ENCODE results near the gene TRIM28.

Gene TRIM28

GRCh38 chr19:58555920-58556621, 12.2 kb downstream of the TRIM28 start:
- Histone ChIP-seq H3K4me1 (ENCODE audit: insufficient read depth, low read length) (peaks cover 75% of the 10 kb centered on the region), H3K27me3 (ENCODE audit: insufficient read depth, low read length, poor library complexity) (no peaks in the 10 kb centered on the region), H3K4me3 (ENCODE audit: low read depth in 1 of 2, low read length in 2 of 2) (peak overlapping the region in 1 of 2 experiments; percentile 22; a peak in 1 of 4 replicates), H3K4me2 (ENCODE audit: insufficient read depth, low read length) (peak overlapping the region; percentile 93), H3K79me2 (ENCODE audit: insufficient read depth, low read length) (peaks cover 82% of the 10 kb centered on the region), H3K9ac (ENCODE audit: low read depth, low read length) (peak overlapping the region; percentile 96), H3K27ac (ENCODE audit: low read length) (no peak overlapping the region), H2AFZ (ENCODE audit: low read depth, low read length) (no peak overlapping the region), H3K9me3 (ENCODE audit: insufficient read depth, low read length, severe bottlenecking) (no peaks in the 10 kb centered on the region), H3K36me3 (ENCODE audit: insufficient read depth, low read length) (peaks cover 38% of the 10 kb centered on the region), H4K20me1 (ENCODE audit: insufficient read depth, low read length) (peaks cover 46% of the 10 kb centered on the region)
- DNase-seq (no peak), ATAC-seq (ENCODE audit: insufficient read depth, low read depth) (no peak)
- TF ChIP-seq CTCF (IDR thresholded peaks at IDR 0.05; ENCODE audit: borderline replicate concordance, extremely low read depth, low read length, poor library complexity, severe bottlenecking), result no peak
- TF ChIP-seq EZH2 (IDR thresholded peaks at IDR 0.05; ENCODE audit: borderline replicate concordance, low read depth, low read length, severe bottlenecking), result no peak

- H3K36me3 ChIP-seq (ENCODE audit: insufficient read depth, low read length), result peaks cover 36% of the 10 kb centered on the region
- H3K4me1 ChIP-seq (ENCODE audit: insufficient read depth, low read length), result peaks cover 70% of the 10 kb centered on the region
- H3K27me3 ChIP-seq (ENCODE audit: insufficient read depth, low read length, poor library complexity), result no peaks in the 10 kb centered on the region
- DNase-seq (no peak), ATAC-seq (ENCODE audit: insufficient read depth, low read depth) (no peak)
- H4K20me1 ChIP-seq (ENCODE audit: insufficient read depth, low read length), result peaks cover 40% of the 10 kb centered on the region
- H3K4me3 ChIP-seq (ENCODE audit: low read depth in 1 of 2, low read length in 2 of 2), result peak overlapping the region in 1 of 2 experiments; percentile 81; a peak in 3 of 4 replicates
- no peaks in the 10 kb centered on the region for H3K9me3 ChIP-seq (ENCODE audit: insufficient read depth, low read length, severe bottlenecking)
- peak overlapping the region; percentile 63 for H3K27ac ChIP-seq (ENCODE audit: low read length)
- H3K9ac ChIP-seq (ENCODE audit: low read depth, low read length), result peak overlapping the region; percentile 96
- peak overlapping the region; percentile 73 for H3K4me2 ChIP-seq (ENCODE audit: insufficient read depth, low read length)
- no peak for TF ChIP-seq CTCF (IDR thresholded peaks at IDR 0.05; ENCODE audit: borderline replicate concordance, extremely low read depth, low read length, poor library complexity, severe bottlenecking)
- TF ChIP-seq EZH2 (IDR thresholded peaks at IDR 0.05; ENCODE audit: borderline replicate concordance, low read depth, low read length, severe bottlenecking), result no peak
- H3K79me2 ChIP-seq (ENCODE audit: insufficient read depth, low read length), result peaks cover 84% of the 10 kb centered on the region
- no peak overlapping the region for H2AFZ ChIP-seq (ENCODE audit: low read depth, low read length)
Observed at GRCh38 chr19:58556622-58557220, 12.9 kb downstream of the TRIM28 start.

- peaks cover 35% of the 10 kb centered on the region for H3K36me3 ChIP-seq (ENCODE audit: insufficient read depth, low read length)
- peaks cover 63% of the 10 kb centered on the region for H3K4me1 ChIP-seq (ENCODE audit: insufficient read depth, low read length)
Observed at GRCh38 chr19:58557221-58558065, 13.6 kb downstream of the TRIM28 start.

More at GRCh38 chr19:58557221-58558065, 13.6 kb downstream of the TRIM28 start:
- Histone ChIP-seq H3K9ac (ENCODE audit: low read depth, low read length) (peak overlapping the region; percentile 96), H3K4me2 (ENCODE audit: insufficient read depth, low read length) (peak overlapping the region; percentile 73), H3K4me3 (ENCODE audit: low read depth in 1 of 2, low read length in 2 of 2) (peak overlapping the region; percentile 67 to 81; a peak in 3 of 4 replicates), H4K20me1 (ENCODE audit: insufficient read depth, low read length) (peaks cover 33% of the 10 kb centered on the region), H3K27ac (ENCODE audit: low read length) (peak overlapping the region; percentile 63), H2AFZ (ENCODE audit: low read depth, low read length) (no peak overlapping the region), H3K27me3 (ENCODE audit: insufficient read depth, low read length, poor library complexity) (no peaks in the 10 kb centered on the region), H3K9me3 (ENCODE audit: insufficient read depth, low read length, severe bottlenecking) (no peaks in the 10 kb centered on the region), H3K79me2 (ENCODE audit: insufficient read depth, low read length) (peaks cover 90% of the 10 kb centered on the region)
- no peak for DNase-seq
- no peak for ATAC-seq (ENCODE audit: insufficient read depth, low read depth)
- no peak for TF ChIP-seq EZH2 (IDR thresholded peaks at IDR 0.05; ENCODE audit: borderline replicate concordance, low read depth, low read length, severe bottlenecking)
- TF ChIP-seq CTCF (IDR thresholded peaks at IDR 0.05; ENCODE audit: borderline replicate concordance, extremely low read depth, low read length, poor library complexity, severe bottlenecking), result no peak
